ENCODE data around the gene APRT. TPM values are rescaled to one million over a fixed set of nuclear protein-coding genes. Genes with fewer than 3 reads are reported as not detected.

APRT gene
- total and polyA plus RNA-seq, 9 of the 15 experiments (the other 6 are each of a cell fraction or from before 2014, with no cell fraction given) = 41.7 to 409 (median 146) TPM

DNA sequence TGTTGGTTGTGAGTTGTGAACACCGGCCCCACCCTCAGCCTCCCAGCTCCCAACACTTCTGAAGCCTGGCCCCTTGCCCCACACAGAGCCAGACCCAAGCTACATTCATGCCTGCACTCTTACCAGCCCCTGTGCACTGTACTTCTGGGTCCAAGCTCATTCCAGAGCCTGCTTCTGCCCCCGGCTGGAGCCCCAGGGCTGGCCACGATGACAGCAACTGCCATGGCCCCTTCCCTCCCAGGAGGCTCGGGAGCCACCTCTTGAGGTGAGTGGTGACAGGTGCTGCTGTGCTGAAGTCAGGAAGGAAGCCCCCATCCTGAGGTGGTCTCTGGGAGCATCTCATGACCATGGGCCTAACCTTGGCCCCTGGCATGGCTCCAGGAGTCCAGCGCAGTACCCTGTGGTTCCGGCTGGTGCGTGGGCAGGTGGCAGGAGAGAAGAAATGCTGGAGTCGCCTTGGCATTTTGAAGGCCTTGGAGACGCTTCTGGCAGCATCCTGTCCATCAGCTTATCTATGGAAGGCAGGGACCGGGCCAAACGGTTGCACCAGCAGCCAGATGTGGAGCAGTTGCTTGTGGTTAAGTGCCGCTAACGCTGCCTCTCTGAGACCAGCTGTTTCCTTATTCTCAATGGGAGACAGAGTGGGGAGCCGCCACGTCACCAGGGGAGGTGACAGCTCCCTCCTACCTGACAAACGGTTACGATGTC is 12.0 kb downstream of the APRT start (continued):
- TF ChIP-seq, protein P1, sequence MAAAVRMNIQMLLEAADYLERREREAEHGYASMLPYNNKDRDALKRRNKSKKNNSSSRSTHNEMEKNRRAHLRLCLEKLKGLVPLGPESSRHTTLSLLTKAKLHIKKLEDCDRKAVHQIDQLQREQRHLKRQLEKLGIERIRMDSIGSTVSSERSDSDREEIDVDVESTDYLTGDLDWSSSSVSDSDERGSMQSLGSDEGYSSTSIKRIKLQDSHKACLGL (CRISPR knock-in tag; IDR thresholded peaks at IDR 0.05; ENCODE audit: borderline replicate concordance, poor library complexity, severe bottlenecking) = no peak
- TF ChIP-seq, protein P2, sequence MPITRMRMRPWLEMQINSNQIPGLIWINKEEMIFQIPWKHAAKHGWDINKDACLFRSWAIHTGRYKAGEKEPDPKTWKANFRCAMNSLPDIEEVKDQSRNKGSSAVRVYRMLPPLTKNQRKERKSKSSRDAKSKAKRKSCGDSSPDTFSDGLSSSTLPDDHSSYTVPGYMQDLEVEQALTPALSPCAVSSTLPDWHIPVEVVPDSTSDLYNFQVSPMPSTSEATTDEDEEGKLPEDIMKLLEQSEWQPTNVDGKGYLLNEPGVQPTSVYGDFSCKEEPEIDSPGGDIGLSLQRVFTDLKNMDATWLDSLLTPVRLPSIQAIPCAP (CRISPR knock-in tag; IDR thresholded peaks at IDR 0.05; ENCODE audit: borderline replicate concordance) = no peak
- TF ChIP-seq MCM5 (IDR thresholded peaks at IDR 0.05; ENCODE audit: low read depth) (no peak), ZBTB17 (CRISPR knock-in tag; IDR thresholded peaks at IDR 0.05) (peak; percentile 58; the same call in 1 of the 2 replicates), BRF1 (IDR thresholded peaks at IDR 0.05; ENCODE audit: borderline replicate concordance, extremely low read depth, insufficient read length) (no peak), POLR2A (conservative IDR thresholded peaks at IDR 0.05) (no peak), YY1 (IDR thresholded peaks at IDR 0.05; ENCODE audit: borderline replicate concordance in 1 of 3, control insufficient read depth in 1 of 3, extremely low read depth in 1 of 3, insufficient read depth in 3 of 3, insufficient read length in 1 of 3, insufficient replicate concordance in 2 of 3, low read depth in 1 of 3, low read length in 2 of 3) (peak in 1 of 3 experiments; percentile 45), MAZ (CRISPR knock-in tag; conservative IDR thresholded peaks at IDR 0.05 in 1 of 2, IDR thresholded peaks at IDR 0.05 in 1 of 2) (peak; percentile 55 to 73; a peak in 2 of 4 replicates), TEAD2 (tag; IDR thresholded peaks at IDR 0.05) (no peak), ZNF124 (CRISPR knock-in tag; IDR thresholded peaks at IDR 0.05) (no peak), MIER1 (IDR thresholded peaks at IDR 0.05; ENCODE audit: low read depth) (no peak), SAFB (IDR thresholded peaks at IDR 0.05; ENCODE audit: borderline replicate concordance, low read depth, low read length) (no peak), CAMTA2 (CRISPR knock-in tag; conservative IDR thresholded peaks at IDR 0.05) (no peak), CEBPG (CRISPR knock-in tag; IDR thresholded peaks at IDR 0.05) (peak; percentile 91), CEBPG (tag; conservative IDR thresholded peaks at IDR 0.05 in 1 of 2, IDR thresholded peaks at IDR 0.05 in 1 of 2) (peak in 1 of 2 experiments; percentile 38; a peak in 1 of 4 replicates), ZNF232 (CRISPR knock-in tag; IDR thresholded peaks at IDR 0.05) (no peak), NR2C1 (IDR thresholded peaks at IDR 0.05) (no peak), NR2C1 (tag; IDR thresholded peaks at IDR 0.05) (0 out of 2 replicates have a peak, but pooled peaks have one; percentile 15), PHF8 (IDR thresholded peaks at IDR 0.05; ENCODE audit: borderline replicate concordance, low read length) (no peak), SIX5 (IDR thresholded peaks at IDR 0.05; ENCODE audit: borderline replicate concordance in 1 of 2, insufficient read depth in 1 of 2, low read depth in 1 of 2, low read length in 2 of 2) (no peak)
- TF ChIP-seq, protein P3, sequence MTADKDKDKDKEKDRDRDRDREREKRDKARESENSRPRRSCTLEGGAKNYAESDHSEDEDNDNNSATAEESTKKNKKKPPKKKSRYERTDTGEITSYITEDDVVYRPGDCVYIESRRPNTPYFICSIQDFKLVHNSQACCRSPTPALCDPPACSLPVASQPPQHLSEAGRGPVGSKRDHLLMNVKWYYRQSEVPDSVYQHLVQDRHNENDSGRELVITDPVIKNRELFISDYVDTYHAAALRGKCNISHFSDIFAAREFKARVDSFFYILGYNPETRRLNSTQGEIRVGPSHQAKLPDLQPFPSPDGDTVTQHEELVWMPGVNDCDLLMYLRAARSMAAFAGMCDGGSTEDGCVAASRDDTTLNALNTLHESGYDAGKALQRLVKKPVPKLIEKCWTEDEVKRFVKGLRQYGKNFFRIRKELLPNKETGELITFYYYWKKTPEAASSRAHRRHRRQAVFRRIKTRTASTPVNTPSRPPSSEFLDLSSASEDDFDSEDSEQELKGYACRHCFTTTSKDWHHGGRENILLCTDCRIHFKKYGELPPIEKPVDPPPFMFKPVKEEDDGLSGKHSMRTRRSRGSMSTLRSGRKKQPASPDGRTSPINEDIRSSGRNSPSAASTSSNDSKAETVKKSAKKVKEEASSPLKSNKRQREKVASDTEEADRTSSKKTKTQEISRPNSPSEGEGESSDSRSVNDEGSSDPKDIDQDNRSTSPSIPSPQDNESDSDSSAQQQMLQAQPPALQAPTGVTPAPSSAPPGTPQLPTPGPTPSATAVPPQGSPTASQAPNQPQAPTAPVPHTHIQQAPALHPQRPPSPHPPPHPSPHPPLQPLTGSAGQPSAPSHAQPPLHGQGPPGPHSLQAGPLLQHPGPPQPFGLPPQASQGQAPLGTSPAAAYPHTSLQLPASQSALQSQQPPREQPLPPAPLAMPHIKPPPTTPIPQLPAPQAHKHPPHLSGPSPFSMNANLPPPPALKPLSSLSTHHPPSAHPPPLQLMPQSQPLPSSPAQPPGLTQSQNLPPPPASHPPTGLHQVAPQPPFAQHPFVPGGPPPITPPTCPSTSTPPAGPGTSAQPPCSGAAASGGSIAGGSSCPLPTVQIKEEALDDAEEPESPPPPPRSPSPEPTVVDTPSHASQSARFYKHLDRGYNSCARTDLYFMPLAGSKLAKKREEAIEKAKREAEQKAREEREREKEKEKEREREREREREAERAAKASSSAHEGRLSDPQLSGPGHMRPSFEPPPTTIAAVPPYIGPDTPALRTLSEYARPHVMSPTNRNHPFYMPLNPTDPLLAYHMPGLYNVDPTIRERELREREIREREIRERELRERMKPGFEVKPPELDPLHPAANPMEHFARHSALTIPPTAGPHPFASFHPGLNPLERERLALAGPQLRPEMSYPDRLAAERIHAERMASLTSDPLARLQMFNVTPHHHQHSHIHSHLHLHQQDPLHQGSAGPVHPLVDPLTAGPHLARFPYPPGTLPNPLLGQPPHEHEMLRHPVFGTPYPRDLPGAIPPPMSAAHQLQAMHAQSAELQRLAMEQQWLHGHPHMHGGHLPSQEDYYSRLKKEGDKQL (CRISPR knock-in tag; IDR thresholded peaks at IDR 0.05; ENCODE audit: borderline replicate concordance) = no peak
